Measurements from ENCODE around the gene KIF22.

- no peak for TF ChIP-seq POLR2A (IDR thresholded peaks at IDR 0.05)
- TF ChIP-seq, protein P1, sequence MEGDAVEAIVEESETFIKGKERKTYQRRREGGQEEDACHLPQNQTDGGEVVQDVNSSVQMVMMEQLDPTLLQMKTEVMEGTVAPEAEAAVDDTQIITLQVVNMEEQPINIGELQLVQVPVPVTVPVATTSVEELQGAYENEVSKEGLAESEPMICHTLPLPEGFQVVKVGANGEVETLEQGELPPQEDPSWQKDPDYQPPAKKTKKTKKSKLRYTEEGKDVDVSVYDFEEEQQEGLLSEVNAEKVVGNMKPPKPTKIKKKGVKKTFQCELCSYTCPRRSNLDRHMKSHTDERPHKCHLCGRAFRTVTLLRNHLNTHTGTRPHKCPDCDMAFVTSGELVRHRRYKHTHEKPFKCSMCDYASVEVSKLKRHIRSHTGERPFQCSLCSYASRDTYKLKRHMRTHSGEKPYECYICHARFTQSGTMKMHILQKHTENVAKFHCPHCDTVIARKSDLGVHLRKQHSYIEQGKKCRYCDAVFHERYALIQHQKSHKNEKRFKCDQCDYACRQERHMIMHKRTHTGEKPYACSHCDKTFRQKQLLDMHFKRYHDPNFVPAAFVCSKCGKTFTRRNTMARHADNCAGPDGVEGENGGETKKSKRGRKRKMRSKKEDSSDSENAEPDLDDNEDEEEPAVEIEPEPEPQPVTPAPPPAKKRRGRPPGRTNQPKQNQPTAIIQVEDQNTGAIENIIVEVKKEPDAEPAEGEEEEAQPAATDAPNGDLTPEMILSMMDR (IDR thresholded peaks at IDR 0.05), result no peak
Measured at GRCh38 chr16:29844575-29845331, 54.2 kb downstream of the KIF22 start.
